ENCODE results near the gene SUSD1.

DNA sequence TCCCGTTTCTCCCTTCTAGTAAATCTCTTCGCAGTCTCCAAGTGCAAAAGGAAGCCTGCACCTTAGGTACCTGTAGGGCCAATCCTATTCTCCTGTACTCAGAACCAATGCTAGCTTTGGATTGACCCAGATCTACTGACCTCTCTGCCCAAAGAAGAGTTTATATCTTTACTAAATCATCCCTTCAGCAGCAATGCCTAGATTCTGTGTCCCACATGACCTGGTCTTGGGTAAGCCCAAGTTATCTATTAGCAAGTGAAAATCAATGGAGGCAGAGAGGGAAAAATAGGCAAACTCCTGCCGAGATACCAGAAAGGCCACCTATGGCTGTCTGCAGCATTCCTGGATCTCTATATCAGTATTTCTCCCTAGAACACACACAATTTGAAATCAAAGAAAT lies 60.0 kb downstream of the SUSD1 start:
- TF ChIP-seq, protein P1, sequence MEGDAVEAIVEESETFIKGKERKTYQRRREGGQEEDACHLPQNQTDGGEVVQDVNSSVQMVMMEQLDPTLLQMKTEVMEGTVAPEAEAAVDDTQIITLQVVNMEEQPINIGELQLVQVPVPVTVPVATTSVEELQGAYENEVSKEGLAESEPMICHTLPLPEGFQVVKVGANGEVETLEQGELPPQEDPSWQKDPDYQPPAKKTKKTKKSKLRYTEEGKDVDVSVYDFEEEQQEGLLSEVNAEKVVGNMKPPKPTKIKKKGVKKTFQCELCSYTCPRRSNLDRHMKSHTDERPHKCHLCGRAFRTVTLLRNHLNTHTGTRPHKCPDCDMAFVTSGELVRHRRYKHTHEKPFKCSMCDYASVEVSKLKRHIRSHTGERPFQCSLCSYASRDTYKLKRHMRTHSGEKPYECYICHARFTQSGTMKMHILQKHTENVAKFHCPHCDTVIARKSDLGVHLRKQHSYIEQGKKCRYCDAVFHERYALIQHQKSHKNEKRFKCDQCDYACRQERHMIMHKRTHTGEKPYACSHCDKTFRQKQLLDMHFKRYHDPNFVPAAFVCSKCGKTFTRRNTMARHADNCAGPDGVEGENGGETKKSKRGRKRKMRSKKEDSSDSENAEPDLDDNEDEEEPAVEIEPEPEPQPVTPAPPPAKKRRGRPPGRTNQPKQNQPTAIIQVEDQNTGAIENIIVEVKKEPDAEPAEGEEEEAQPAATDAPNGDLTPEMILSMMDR (IDR thresholded peaks at IDR 0.05): no peak
- no peak for TF ChIP-seq POLR2AphosphoS5 (IDR thresholded peaks at IDR 0.05)
- TF ChIP-seq POLR2A (IDR thresholded peaks at IDR 0.05): no peak
